Calu3 (cell line): ENCODE measurements around the gene TRPC3. TPM values are rescaled to one million over a fixed set of nuclear protein-coding genes. Genes with fewer than 3 reads are reported as not detected.

Experiments
- BruUV-seq: library from RNA; stranded (reverse); fragments of 400-500 nt; replicated peaks from 2 replicates; lab custom pipeline; 2021; lab: Mats Ljungman, UMichigan
- CTCF ChIA-PET: fragments of 300-600 bp; sonication (Branson Sonifier 250); formaldehyde crosslinking; loops from one replicate; lab custom pipeline; 2022; ENCODE audit warnings: antibody characterized with exemption; lab: Charles Lee
- DNase-seq: peaks from one replicate; pipeline ENCODE4 v3.0.0; 2022
- H3K27ac Mint-ChIP-seq: one replicate; pipeline ENCODE4 v1.8.0; 2022; ENCODE audit warnings: mixed read lengths; ENCODE audit not compliant: unreplicated experiment
- H3K27me3 Mint-ChIP-seq: one replicate; pipeline ENCODE4 v1.8.0; 2022; ENCODE audit warnings: mixed read lengths; ENCODE audit not compliant: unreplicated experiment
- H3K36me3 Mint-ChIP-seq: one replicate; pipeline ENCODE4 v1.8.0; 2022; ENCODE audit warnings: mild to moderate bottlenecking, moderate library complexity, mixed read lengths; ENCODE audit not compliant: insufficient read depth, unreplicated experiment
- H3K4me1 Mint-ChIP-seq: one replicate; pipeline ENCODE4 v1.8.0; 2022; ENCODE audit warnings: mild to moderate bottlenecking, low read depth, mixed read lengths; ENCODE audit not compliant: unreplicated experiment
- H3K4me3 Mint-ChIP-seq: one replicate; pipeline ENCODE4 v1.8.0; 2022; ENCODE audit warnings: mild to moderate bottlenecking, low read depth, moderate library complexity, mixed read lengths; ENCODE audit not compliant: unreplicated experiment
- H3K9me3 Mint-ChIP-seq: one replicate; pipeline ENCODE4 v1.8.0; 2022; ENCODE audit warnings: low read depth, mixed read lengths; ENCODE audit not compliant: unreplicated experiment
- CTCF ChIP-seq: fragments of 200-600 bp; IDR thresholded peaks from one replicate; pipeline ENCODE4 v1.8.0; 2022; ENCODE audit warnings: antibody characterized with exemption; ENCODE audit not compliant: unreplicated experiment
- intact Hi-C: fragments of 100-400 bp; cut with micrococcal nuclease; formaldehyde crosslinking; loops from one replicate; pipeline ENCODE4 v1.10.0; 2022; ENCODE audit not compliant: unreplicated experiment
- total RNA-seq: library from RNA; stranded (reverse); gene quantifications from 2 replicates; pipeline ENCODE4 v1.2.3, GENCODE V29; 2022

Gene TRPC3
- total RNA-seq, 1 experiment from 2014 or later = not detected

- no peak for TF ChIP-seq CTCF
- no TSS peak for BruUV-seq
- no peak overlapping the region for H3K27ac Mint-ChIP-seq
- H3K27me3 Mint-ChIP-seq = peaks cover 13% of the 10 kb centered on the region
- CTCF ChIA-PET = no interaction called here
- H3K36me3 Mint-ChIP-seq = no peaks in the 10 kb centered on the region
- H3K9me3 Mint-ChIP-seq = no peaks in the 10 kb centered on the region
- DNase-seq = no peak
- no peaks in the 10 kb centered on the region for H3K4me1 Mint-ChIP-seq
- H3K4me3 Mint-ChIP-seq = no peak overlapping the region
- intact Hi-C loops = no loop called here
Observed at GRCh38 chr4:121913667-121914066, 38.2 kb downstream of the TRPC3 start.

DNA sequence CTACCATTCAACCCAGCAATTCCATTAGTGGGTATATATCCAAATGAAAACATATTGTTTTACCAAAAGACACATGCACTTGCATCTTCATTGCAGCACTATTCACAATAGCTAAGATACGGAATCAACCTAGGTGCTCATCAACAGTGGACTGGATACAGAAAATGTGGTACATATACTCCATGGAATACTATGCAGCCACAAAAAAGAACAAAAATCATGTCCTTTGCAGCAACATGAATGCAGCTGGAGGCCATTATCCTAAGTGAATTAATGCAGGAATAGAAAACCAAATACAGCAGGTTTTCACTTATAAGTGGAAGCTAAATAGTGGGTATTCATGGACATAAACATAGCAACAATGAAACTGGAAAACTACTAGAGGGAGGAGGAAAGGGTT lies 43.5 kb downstream of the TRPC3 start:
- Mint-ChIP-seq H3K27me3 (no peaks in the 10 kb centered on the region), H3K4me1 (no peaks in the 10 kb centered on the region), H3K4me3 (no peak overlapping the region), H3K27ac (no peak overlapping the region), H3K9me3 (no peaks in the 10 kb centered on the region), H3K36me3 (no peaks in the 10 kb centered on the region)
- no peak for TF ChIP-seq CTCF
- BruUV-seq = no TSS peak
- DNase-seq = no peak
- CTCF ChIA-PET = no interaction called here
- intact Hi-C loops = loop anchor here (10.0 kb wide), 1 partner anchor 296 kb away; no protein-coding TSS in a partner anchor

DNA sequence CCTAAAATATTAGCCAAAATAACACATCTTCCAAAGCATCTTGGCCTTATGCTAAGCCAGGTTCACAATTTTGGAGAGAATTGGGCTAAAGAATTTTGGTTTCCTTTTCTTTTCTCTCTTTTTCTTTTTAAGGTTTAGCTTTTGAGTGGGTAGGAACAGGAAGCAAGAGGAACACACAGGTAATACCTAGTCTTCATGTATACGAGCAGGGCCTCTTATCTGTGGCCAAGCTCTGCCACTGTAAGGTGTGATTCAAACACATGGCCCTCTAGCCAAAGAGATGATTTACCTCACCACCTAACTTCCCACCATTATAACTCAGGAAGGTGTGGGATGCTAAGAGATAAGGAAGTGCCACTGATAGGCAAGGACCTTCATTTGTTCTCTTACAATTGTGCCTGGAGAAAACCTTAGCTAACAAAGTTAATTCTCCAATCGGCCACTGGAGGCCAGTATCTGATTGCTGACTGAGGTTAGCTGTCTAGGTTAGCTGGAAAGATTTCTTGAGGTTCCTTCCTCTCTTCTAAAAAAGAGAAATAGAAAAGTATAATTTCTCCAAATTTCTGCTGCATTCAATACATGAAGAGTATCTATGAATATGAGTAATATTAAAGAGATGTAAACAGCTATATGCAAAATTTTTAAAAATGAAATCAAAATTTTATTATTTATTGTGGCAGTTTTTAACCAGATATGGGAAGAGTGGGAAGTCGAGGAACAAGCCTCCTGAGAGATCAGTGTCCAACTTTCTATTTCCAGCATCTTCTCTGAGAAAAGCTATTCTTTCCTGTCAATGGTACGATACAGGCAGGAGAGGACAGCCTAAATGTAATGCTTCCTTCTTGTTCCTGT lies 51.5 kb downstream of the TRPC3 start:
- no peaks in the 10 kb centered on the region for H3K4me1 Mint-ChIP-seq
- no peaks in the 10 kb centered on the region for H3K36me3 Mint-ChIP-seq
- no peak overlapping the region for H3K27ac Mint-ChIP-seq
- no TSS peak for BruUV-seq
- DNase-seq = peak; percentile 39
- CTCF ChIA-PET = interaction anchor here (1.0 kb wide), 2 partner anchors 411 to 678 kb away, joined by 3 to 8 read pairs; no protein-coding TSS in a partner anchor
- no peaks in the 10 kb centered on the region for H3K27me3 Mint-ChIP-seq
- no peaks in the 10 kb centered on the region for H3K9me3 Mint-ChIP-seq
- no peak overlapping the region for H3K4me3 Mint-ChIP-seq
- no peak for TF ChIP-seq CTCF
- intact Hi-C loops = loop anchor here (2.0 to 10.0 kb wide), 2 partner anchors 304 to 676 kb away; no protein-coding TSS in a partner anchor

- no peaks in the 10 kb centered on the region for H3K27me3 Mint-ChIP-seq
- H3K9me3 Mint-ChIP-seq = no peaks in the 10 kb centered on the region
- no peaks in the 10 kb centered on the region for H3K36me3 Mint-ChIP-seq
- intact Hi-C loops = no loop called here
- DNase-seq = peak; percentile 21
- H3K4me1 Mint-ChIP-seq = no peaks in the 10 kb centered on the region
- no peak for TF ChIP-seq CTCF
- no peak overlapping the region for H3K27ac Mint-ChIP-seq
- BruUV-seq = no TSS peak
- CTCF ChIA-PET = no interaction called here
- no peak overlapping the region for H3K4me3 Mint-ChIP-seq
Observed at GRCh38 chr4:121898150-121898549, 53.7 kb downstream of the TRPC3 start.
